Immature natural killer cell (primary cell): ENCODE data around the gene IGSF21. TPM values are rescaled to one million over a fixed set of nuclear protein-coding genes. Genes with fewer than 3 reads are reported as not detected.

Source experiments
- DNase-seq, 3 donors: peaks; one replicate each; pipeline ENCODE4 v3.0.0; 2022; ENCODE audit warnings: mixed read lengths in 1 of 3
- H3K27ac Mint-ChIP-seq, 6 donors: one replicate each; pipeline ENCODE4 v1.8.0; 2020; ENCODE audit warnings: mixed read lengths in 6 of 6, mild to moderate bottlenecking in 5 of 6, inconsistent platforms in 4 of 6, moderate library complexity in 3 of 6
- H3K27me3 Mint-ChIP-seq, 3 donors: one replicate each; pipeline ENCODE4 v1.8.0; 2020 to 2021; ENCODE audit warnings: low read depth in 3 of 3, mild to moderate bottlenecking in 3 of 3, mixed read lengths in 3 of 3, moderate library complexity in 3 of 3, inconsistent platforms in 1 of 3
- H3K36me3 Mint-ChIP-seq, 3 donors: one replicate each; pipeline ENCODE4 v1.8.0; 2020; ENCODE audit warnings: mixed read lengths in 3 of 3, inconsistent platforms in 2 of 3, mild to moderate bottlenecking in 2 of 3
- H3K4me1 Mint-ChIP-seq, 2 donors: one replicate each; pipeline ENCODE4 v1.8.0; 2020; ENCODE audit warnings: inconsistent platforms in 2 of 2, mild to moderate bottlenecking in 2 of 2, mixed read lengths in 2 of 2, moderate library complexity in 1 of 2
- H3K4me3 Mint-ChIP-seq, 5 donors: one replicate each; pipeline ENCODE4 v1.8.0; 2020; ENCODE audit warnings: mild to moderate bottlenecking in 5 of 5, mixed read lengths in 5 of 5, inconsistent platforms in 3 of 5, moderate library complexity in 3 of 5
- H3K9me3 Mint-ChIP-seq, 6 donors: one replicate each; pipeline ENCODE4 v1.8.0; 2020; ENCODE audit warnings: mild to moderate bottlenecking in 6 of 6, mixed read lengths in 6 of 6, inconsistent platforms in 4 of 6, moderate library complexity in 3 of 6
- polyA plus RNA-seq, 3 donors: library from polyadenylated mRNA; unstranded; fragments of 300-500 nt; fragmentation: Illumina TruSeq; gene quantifications; one replicate each; pipeline ENCODE4 v1.2.3, GENCODE V29; 2021

Gene IGSF21
- polyA plus RNA-seq, 3 donors from 2014 or later = not detected

GRCh38 chr1:18384471-18384870 is 276.9 kb downstream of the IGSF21 start:
- no peaks in the 10 kb centered on the region for H3K9me3 Mint-ChIP-seq
- no peak for DNase-seq

GRCh38 chr1:18385239-18385790 is 277.7 kb downstream of the IGSF21 start:
- Mint-ChIP-seq H3K9me3 (no peaks in the 10 kb centered on the region), H3K4me1 (no peaks in the 10 kb centered on the region), H3K27me3 (peaks cover 5 to 12% (median 6%) of the 10 kb centered on the region in 3 donors), H3K4me3 (no peak overlapping the region), H3K27ac (no peak overlapping the region), H3K36me3 (no peaks in the 10 kb centered on the region)
- no peak for DNase-seq

More at GRCh38 chr1:18384471-18384870, 276.9 kb downstream of the IGSF21 start:
- Mint-ChIP-seq H3K4me1 (no peaks in the 10 kb centered on the region), H3K4me3 (no peak overlapping the region), H3K27ac (no peak overlapping the region), H3K27me3 (peaks cover 6 to 14% (median 6%) of the 10 kb centered on the region in 3 donors), H3K36me3 (no peaks in the 10 kb centered on the region)

- peaks cover 5 to 10% (median 8%) of the 10 kb centered on the region in 3 donors for H3K27me3 Mint-ChIP-seq
- H3K9me3 Mint-ChIP-seq = no peaks in the 10 kb centered on the region
- H3K4me3 Mint-ChIP-seq = no peak overlapping the region
- no peak overlapping the region for H3K27ac Mint-ChIP-seq
- no peak for DNase-seq
- no peaks in the 10 kb centered on the region for H3K36me3 Mint-ChIP-seq
- H3K4me1 Mint-ChIP-seq = no peaks in the 10 kb centered on the region
Observed at GRCh38 chr1:18386591-18386990, 279.0 kb downstream of the IGSF21 start.

- Mint-ChIP-seq H3K4me1 (no peaks in the 10 kb centered on the region), H3K9me3 (no peaks in the 10 kb centered on the region), H3K27ac (no peak overlapping the region), H3K36me3 (no peaks in the 10 kb centered on the region), H3K27me3 (peaks cover 5 to 12% (median 8%) of the 10 kb centered on the region in 3 donors), H3K4me3 (no peak overlapping the region)
- no peak for DNase-seq
Observed at GRCh38 chr1:18387307-18387706, 279.7 kb downstream of the IGSF21 start.

- H3K27ac Mint-ChIP-seq = no peak overlapping the region
- no peak overlapping the region for H3K4me3 Mint-ChIP-seq
- H3K4me1 Mint-ChIP-seq = no peaks in the 10 kb centered on the region
- peaks cover 5 to 10% (median 7%) of the 10 kb centered on the region in 3 donors for H3K27me3 Mint-ChIP-seq
- H3K9me3 Mint-ChIP-seq = no peaks in the 10 kb centered on the region
- no peak for DNase-seq
- H3K36me3 Mint-ChIP-seq = no peaks in the 10 kb centered on the region
Observed at GRCh38 chr1:18390953-18391352, 283.4 kb downstream of the IGSF21 start.

- DNase-seq = no peak
- Mint-ChIP-seq H3K4me3 (no peak overlapping the region), H3K36me3 (no peaks in the 10 kb centered on the region), H3K27ac (no peak overlapping the region), H3K4me1 (no peaks in the 10 kb centered on the region), H3K9me3 (peaks cover 0 to 2% (median 0%) of the 10 kb centered on the region in 6 donors), H3K27me3 (peaks cover 5 to 11% (median 8%) of the 10 kb centered on the region in 3 donors)
Observed at GRCh38 chr1:18394563-18395156, 287.1 kb downstream of the IGSF21 start.

GRCh38 chr1:18396247-18396980 is 288.8 kb downstream of the IGSF21 start:
- H3K4me1 Mint-ChIP-seq = no peaks in the 10 kb centered on the region
- no peak overlapping the region for H3K4me3 Mint-ChIP-seq
- peaks cover 7 to 11% (median 8%) of the 10 kb centered on the region in 3 donors for H3K27me3 Mint-ChIP-seq
- H3K9me3 Mint-ChIP-seq = peaks cover 0 to 2% (median 0%) of the 10 kb centered on the region in 6 donors
- no peak overlapping the region for H3K27ac Mint-ChIP-seq
- no peaks in the 10 kb centered on the region for H3K36me3 Mint-ChIP-seq
- no peak for DNase-seq

- Mint-ChIP-seq H3K4me1 (no peaks in the 10 kb centered on the region), H3K36me3 (no peaks in the 10 kb centered on the region), H3K9me3 (peaks cover 0 to 2% (median 0%) of the 10 kb centered on the region in 6 donors), H3K4me3 (no peak overlapping the region), H3K27ac (no peak overlapping the region), H3K27me3 (peaks cover 7 to 8% (median 8%) of the 10 kb centered on the region in 3 donors)
- DNase-seq = no peak
Observed at GRCh38 chr1:18397641-18398040, 290.0 kb downstream of the IGSF21 start.

GRCh38 chr1:18398791-18399530 is 291.4 kb downstream of the IGSF21 start:
- H3K9me3 Mint-ChIP-seq = peaks cover 0 to 2% (median 0%) of the 10 kb centered on the region in 6 donors
- no peak overlapping the region for H3K4me3 Mint-ChIP-seq
- no peak for DNase-seq
- H3K27ac Mint-ChIP-seq = no peak overlapping the region
- no peaks in the 10 kb centered on the region for H3K36me3 Mint-ChIP-seq
- no peaks in the 10 kb centered on the region for H3K4me1 Mint-ChIP-seq
- H3K27me3 Mint-ChIP-seq = peaks cover 4 to 8% (median 8%) of the 10 kb centered on the region in 3 donors

GRCh38 chr1:18400347-18401102 is 292.9 kb downstream of the IGSF21 start:
- H3K9me3 Mint-ChIP-seq = peaks cover 0 to 2% (median 0%) of the 10 kb centered on the region in 6 donors
- no peak overlapping the region for H3K27ac Mint-ChIP-seq
- no peaks in the 10 kb centered on the region for H3K36me3 Mint-ChIP-seq
- H3K4me3 Mint-ChIP-seq = no peak overlapping the region
- H3K4me1 Mint-ChIP-seq = no peaks in the 10 kb centered on the region
- peaks cover 2 to 8% (median 7%) of the 10 kb centered on the region in 3 donors for H3K27me3 Mint-ChIP-seq
- no peak for DNase-seq

- Mint-ChIP-seq H3K4me3 (no peak overlapping the region), H3K4me1 (no peaks in the 10 kb centered on the region), H3K27ac (no peak overlapping the region), H3K9me3 (peaks cover 0 to 2% (median 0%) of the 10 kb centered on the region in 6 donors), H3K27me3 (peaks cover 2 to 8% (median 7%) of the 10 kb centered on the region in 3 donors), H3K36me3 (no peaks in the 10 kb centered on the region)
- no peak for DNase-seq
Observed at GRCh38 chr1:18401921-18402320, 294.3 kb downstream of the IGSF21 start.

GRCh38 chr1:18404460-18404859 is 296.9 kb downstream of the IGSF21 start:
- no peaks in the 10 kb centered on the region for H3K9me3 Mint-ChIP-seq
- H3K27ac Mint-ChIP-seq = no peak overlapping the region
- no peak for DNase-seq
- H3K36me3 Mint-ChIP-seq = no peaks in the 10 kb centered on the region
- no peaks in the 10 kb centered on the region for H3K4me1 Mint-ChIP-seq
- no peak overlapping the region for H3K4me3 Mint-ChIP-seq
- H3K27me3 Mint-ChIP-seq = peaks cover 0 to 5% (median 2%) of the 10 kb centered on the region in 3 donors
